GM10847 (cell line): ENCODE data around the gene STMN3.

Experiments used
- POLR2A ChIP-seq: IDR thresholded peaks from 2 replicates; pipeline ENCODE4 v1.6.1; 2011; ENCODE audit not compliant: insufficient read length; ENCODE audit errors: extremely low read depth

The STMN3 gene

GRCh38 chr20:63619505-63619904 is 33.7 kb downstream of the STMN3 start:
- no peak for TF ChIP-seq POLR2A

- TF ChIP-seq POLR2A: no peak
Measured at GRCh38 chr20:63619086-63619485, 34.1 kb downstream of the STMN3 start.

GRCh38 chr20:63618291-63618980 is 34.8 kb downstream of the STMN3 start:
- no peak for TF ChIP-seq POLR2A

- TF ChIP-seq POLR2A: no peak
Measured at GRCh38 chr20:63617876-63618265, 35.4 kb downstream of the STMN3 start.

GRCh38 chr20:63617092-63617875 is 35.9 kb downstream of the STMN3 start:
- no peak for TF ChIP-seq POLR2A

- TF ChIP-seq POLR2A: no peak
Measured at GRCh38 chr20:63612276-63612931, 40.8 kb downstream of the STMN3 start.

GRCh38 chr20:63611646-63612045 is 41.6 kb downstream of the STMN3 start:
- no peak for TF ChIP-seq POLR2A

GRCh38 chr20:63610581-63611435 is 42.4 kb downstream of the STMN3 start:
- no peak for TF ChIP-seq POLR2A

- no peak for TF ChIP-seq POLR2A
Measured at GRCh38 chr20:63606686-63607085, 46.5 kb downstream of the STMN3 start.

GRCh38 chr20:63602321-63602720 is 50.9 kb downstream of the STMN3 start:
- no peak for TF ChIP-seq POLR2A

GRCh38 chr20:63599396-63600050 is 53.7 kb downstream of the STMN3 start:
- no peak for TF ChIP-seq POLR2A

- no peak for TF ChIP-seq POLR2A
Measured at GRCh38 chr20:63598479-63599395, 54.5 kb downstream of the STMN3 start.

- no peak for TF ChIP-seq POLR2A
Measured at GRCh38 chr20:63597651-63598478, 55.4 kb downstream of the STMN3 start.
